Mucosa of descending colon (tissue), 3 donors: ENCODE results near the gene MSI2. TPM values are rescaled to one million over a fixed set of nuclear protein-coding genes. Genes with fewer than 3 reads are reported as not detected.

ENCODE experiments used
- ATAC-seq: fragments of 200-7000 bp; cut with Tn5 transposase; one replicate; pipeline ENCODE4 v1.9.1; 2020; ENCODE audit warnings: mild to moderate bottlenecking, moderate library complexity
- DNase-seq, 3 donors: peaks; one replicate each; pipeline ENCODE4 v3.0.0-alpha.2; 2020
- H3K36me3 ChIP-seq: fragments of 200-600 bp; one replicate; pipeline ENCODE4 v1.8.0; 2021; ENCODE audit warnings: low read depth, mild to moderate bottlenecking
- H3K4me1 ChIP-seq: fragments of 200-600 bp; one replicate; pipeline ENCODE4 v1.8.0; 2021; ENCODE audit warnings: low read depth, mild to moderate bottlenecking
- H3K4me3 ChIP-seq: fragments of 200-600 bp; one replicate; pipeline ENCODE4 v1.8.0; 2021; ENCODE audit warnings: mild to moderate bottlenecking
- H3K9me3 ChIP-seq: fragments of 200-600 bp; one replicate; pipeline ENCODE4 v1.8.0; 2021; ENCODE audit warnings: mild to moderate bottlenecking
- CTCF ChIP-seq: fragments of 200-600 bp; IDR thresholded peaks from one replicate; pipeline ENCODE4 v1.8.0; 2022; ENCODE audit warnings: antibody characterized with exemption, mild to moderate bottlenecking
- intact Hi-C, 2 donors: fragments of 100-400 bp; cut with DNase I in 1 of 2; cut with micrococcal nuclease in 1 of 2; formaldehyde crosslinking; loops; one replicate each; pipeline versions ENCODE4 v1.11.0 to v1.11.1; 2022; cut with DNase I, micrococcal nuclease
- total RNA-seq, 3 donors: library from RNA; stranded (reverse); fragmentation: NEBNext Ultra II Directional in 2 of 3; extraction: Animal tissue kit (Norgen Biotek cat#: 25700) in 2 of 3; gene quantifications; one replicate each; pipeline versions ENCODE4 v1.2.1 to v1.2.4, GENCODE V29; 2021 to 2023
- donor health status: DM: no; HTN: no; CAD: no; lungs with moderate emphysema.
- donor health status: DM: no; HTN: no; CAD: no.
- donor health status: DM: no; HTN: yes; CAD: no.

Gene MSI2
- total RNA-seq, 3 donors from 2014 or later = 60.0 to 72.6 (median 65.7) TPM

GRCh38 chr17:57451643-57452042 is 195.3 kb downstream of the MSI2 start:
- DNase-seq (no peak), ATAC-seq (no peak)
- Histone ChIP-seq H3K4me1 (peaks cover 8% of the 10 kb centered on the region), H3K9me3 (no peaks in the 10 kb centered on the region), H3K36me3 (no peaks in the 10 kb centered on the region), H3K4me3 (no peak overlapping the region)
- TF ChIP-seq CTCF = no peak
- intact Hi-C loops = no loop called here

- H3K36me3 ChIP-seq = no peaks in the 10 kb centered on the region
- peaks cover 8% of the 10 kb centered on the region for H3K4me1 ChIP-seq
- ATAC-seq = no peak
- TF ChIP-seq CTCF = no peak
- no peaks in the 10 kb centered on the region for H3K9me3 ChIP-seq
- no peak for DNase-seq
- no peak overlapping the region for H3K4me3 ChIP-seq
- intact Hi-C loops = no loop called here
These were observed 197.6 kb downstream of the MSI2 start for GRCh38 chr17:57453841-57454425.

GRCh38 chr17:57454729-57455062 is 198.4 kb downstream of the MSI2 start:
- Histone ChIP-seq H3K9me3 (no peaks in the 10 kb centered on the region), H3K4me1 (peaks cover 8% of the 10 kb centered on the region), H3K36me3 (no peaks in the 10 kb centered on the region), H3K4me3 (no peak overlapping the region)
- ATAC-seq (no peak), DNase-seq (no peak)
- intact Hi-C loops = no loop called here
- no peak for TF ChIP-seq CTCF

GRCh38 chr17:57455063-57455914 is 199.0 kb downstream of the MSI2 start:
- intact Hi-C loops = no loop called here
- Histone ChIP-seq H3K36me3 (no peaks in the 10 kb centered on the region), H3K4me3 (no peak overlapping the region), H3K9me3 (no peaks in the 10 kb centered on the region), H3K4me1 (peaks cover 8% of the 10 kb centered on the region)
- DNase-seq (no peak), ATAC-seq (peak; percentile 54)
- TF ChIP-seq CTCF = no peak

- DNase-seq (no peak), ATAC-seq (no peak)
- TF ChIP-seq CTCF = no peak
- Histone ChIP-seq H3K4me1 (peaks cover 8% of the 10 kb centered on the region), H3K4me3 (no peak overlapping the region), H3K9me3 (no peaks in the 10 kb centered on the region), H3K36me3 (no peaks in the 10 kb centered on the region)
- intact Hi-C loops = no loop called here
These were observed 200.3 kb downstream of the MSI2 start for GRCh38 chr17:57456622-57457021.
